Activated CD8-positive, alpha-beta T cell treated with anti-CD3 and anti-CD28 coated beads for 36 hours (primary cell): ENCODE measurements around the gene GNB1L. TPM values are rescaled to one million over a fixed set of nuclear protein-coding genes. Genes with fewer than 3 reads are reported as not detected.

Experiments
- ATAC-seq: fragments of 200-7000 bp; cut with Tn5 transposase; one replicate; pipeline ENCODE4 v1.10.0; 2021; ENCODE audit warnings: mild to moderate bottlenecking, moderate library complexity
- CTCF ChIA-PET: fragments of 350-600 bp; sonication (Branson Sonifier 250); formaldehyde crosslinking; loops from one replicate; lab custom pipeline; 2021; ENCODE audit warnings: antibody characterized with exemption; lab: Charles Lee
- POLR2A ChIA-PET: fragments of 350-600 bp; sonication (Branson Sonifier 250); formaldehyde crosslinking; loops from one replicate; lab custom pipeline; 2021; ENCODE audit warnings: antibody characterized with exemption; lab: Charles Lee
- DNase-seq: peaks from one replicate; pipeline ENCODE4 v3.0.0-alpha.2; 2020
- H3K27ac Mint-ChIP-seq: one replicate; pipeline ENCODE4 v1.8.0; 2021; ENCODE audit warnings: mild to moderate bottlenecking, mixed read lengths
- H3K27me3 Mint-ChIP-seq: one replicate; pipeline ENCODE4 v1.8.0; 2021; ENCODE audit warnings: mixed read lengths
- H3K36me3 Mint-ChIP-seq: one replicate; pipeline ENCODE4 v1.8.0; 2021; ENCODE audit warnings: low read depth, mixed read lengths
- H3K4me1 Mint-ChIP-seq: one replicate; pipeline ENCODE4 v1.8.0; 2021; ENCODE audit warnings: low read depth, mixed read lengths
- H3K4me3 Mint-ChIP-seq: one replicate; pipeline ENCODE4 v1.8.0; 2021; ENCODE audit warnings: mild to moderate bottlenecking, moderate library complexity, mixed read lengths
- H3K9me3 Mint-ChIP-seq: one replicate; pipeline ENCODE4 v1.8.0; 2021; ENCODE audit warnings: mixed read lengths
- intact Hi-C: fragments of 100-400 bp; cut with micrococcal nuclease; formaldehyde crosslinking; loops from one replicate; pipeline ENCODE4 v1.10.0; 2022
- total RNA-seq, 2 experiments: library from RNA; stranded (reverse); gene quantifications; one replicate each; pipeline ENCODE4 v1.2.3, GENCODE V29; 2021
- TF ChIP-seq, protein P1 (sequence below): fragments of 200-600 bp; IDR thresholded peaks from one replicate; pipeline ENCODE4 v1.8.0; 2022; ENCODE audit warnings: antibody characterized with exemption, mild to moderate bottlenecking

GNB1L gene
- total RNA-seq, 2 experiments from 2014 or later: 16.2 to 17.4 TPM

GRCh38 chr22:19818324-19819207 is 36.1 kb downstream of the GNB1L start:
- Mint-ChIP-seq H3K27ac (no peak overlapping the region), H3K9me3 (no peaks in the 10 kb centered on the region), H3K4me1 (no peaks in the 10 kb centered on the region), H3K4me3 (no peak overlapping the region), H3K36me3 (no peaks in the 10 kb centered on the region), H3K27me3 (no peaks in the 10 kb centered on the region)
- intact Hi-C loops: no loop called here
- ATAC-seq (no peak), DNase-seq (no peak)
- TF ChIP-seq, protein P1, sequence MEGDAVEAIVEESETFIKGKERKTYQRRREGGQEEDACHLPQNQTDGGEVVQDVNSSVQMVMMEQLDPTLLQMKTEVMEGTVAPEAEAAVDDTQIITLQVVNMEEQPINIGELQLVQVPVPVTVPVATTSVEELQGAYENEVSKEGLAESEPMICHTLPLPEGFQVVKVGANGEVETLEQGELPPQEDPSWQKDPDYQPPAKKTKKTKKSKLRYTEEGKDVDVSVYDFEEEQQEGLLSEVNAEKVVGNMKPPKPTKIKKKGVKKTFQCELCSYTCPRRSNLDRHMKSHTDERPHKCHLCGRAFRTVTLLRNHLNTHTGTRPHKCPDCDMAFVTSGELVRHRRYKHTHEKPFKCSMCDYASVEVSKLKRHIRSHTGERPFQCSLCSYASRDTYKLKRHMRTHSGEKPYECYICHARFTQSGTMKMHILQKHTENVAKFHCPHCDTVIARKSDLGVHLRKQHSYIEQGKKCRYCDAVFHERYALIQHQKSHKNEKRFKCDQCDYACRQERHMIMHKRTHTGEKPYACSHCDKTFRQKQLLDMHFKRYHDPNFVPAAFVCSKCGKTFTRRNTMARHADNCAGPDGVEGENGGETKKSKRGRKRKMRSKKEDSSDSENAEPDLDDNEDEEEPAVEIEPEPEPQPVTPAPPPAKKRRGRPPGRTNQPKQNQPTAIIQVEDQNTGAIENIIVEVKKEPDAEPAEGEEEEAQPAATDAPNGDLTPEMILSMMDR: no peak
- ChIA-PET CTCF (no interaction called here), POLR2A (no interaction called here)

DNA sequence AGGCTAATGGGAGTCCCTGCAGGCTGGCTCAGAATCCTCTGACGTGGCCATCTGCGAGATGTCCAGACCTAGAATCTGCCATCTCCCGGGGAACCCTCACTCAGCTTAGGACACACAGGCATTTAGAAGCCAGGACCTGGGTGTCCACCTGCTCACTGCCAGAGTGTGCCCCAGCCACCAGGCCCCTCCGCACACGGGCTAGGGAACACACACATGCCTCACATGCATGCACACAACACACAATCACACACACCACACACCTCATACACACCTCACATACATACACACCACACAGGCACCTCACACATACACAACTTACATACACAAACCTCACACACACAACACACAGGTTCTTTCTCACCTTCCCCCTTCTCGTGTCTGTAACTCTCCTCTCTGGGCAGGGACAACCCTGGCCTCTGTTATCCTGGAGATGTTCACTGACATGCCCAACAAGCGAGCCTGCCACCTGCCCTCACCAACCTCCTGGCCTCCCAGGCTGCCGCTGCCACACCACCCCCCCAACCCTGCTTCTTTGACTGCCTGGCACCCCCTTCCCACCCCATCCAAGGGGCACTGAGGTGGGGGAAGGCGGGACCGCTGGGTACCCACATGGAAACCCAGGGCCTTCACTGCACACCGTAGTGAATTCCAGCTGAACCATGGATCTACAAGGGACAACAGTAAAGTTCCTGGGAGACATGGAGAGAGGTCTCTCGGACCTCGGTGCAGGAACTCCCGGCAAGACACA is 38.1 kb downstream of the GNB1L start:
- CTCF ChIA-PET: no interaction called here
- intact Hi-C loops: no loop called here
- ATAC-seq (no peak), DNase-seq (no peak)
- Mint-ChIP-seq H3K9me3 (no peaks in the 10 kb centered on the region), H3K4me1 (no peaks in the 10 kb centered on the region), H3K36me3 (no peaks in the 10 kb centered on the region), H3K27me3 (no peaks in the 10 kb centered on the region), H3K4me3 (no peak overlapping the region), H3K27ac (no peak overlapping the region)
- TF ChIP-seq, protein P1: no peak
- POLR2A ChIA-PET: no interaction called here

DNA sequence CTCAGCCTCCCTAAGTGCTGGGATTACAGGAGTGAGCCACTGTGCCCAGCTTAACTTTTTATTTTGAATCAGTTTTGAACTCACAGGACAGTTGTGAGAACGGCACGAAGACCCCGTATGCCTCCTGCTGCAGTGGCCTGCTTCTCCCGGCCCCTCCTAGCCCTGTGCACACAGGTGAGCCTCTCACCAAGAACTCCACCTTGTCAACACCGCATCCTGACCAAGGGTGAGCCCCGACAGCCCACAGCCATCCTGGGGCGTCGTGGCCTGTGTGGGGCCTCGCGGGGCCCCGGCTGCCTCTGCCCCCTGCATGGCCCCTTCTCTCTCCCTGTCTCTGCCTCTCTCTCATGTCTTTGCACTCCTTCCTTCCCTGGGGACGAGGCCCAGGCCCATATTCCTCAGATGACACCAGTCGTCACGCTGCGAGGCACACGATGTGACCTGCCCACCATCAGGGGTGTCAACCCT is 38.8 kb downstream of the GNB1L start:
- Mint-ChIP-seq H3K27ac (no peak overlapping the region), H3K9me3 (no peaks in the 10 kb centered on the region), H3K4me1 (no peaks in the 10 kb centered on the region), H3K36me3 (no peaks in the 10 kb centered on the region), H3K4me3 (no peak overlapping the region), H3K27me3 (no peaks in the 10 kb centered on the region)
- ChIA-PET POLR2A (no interaction called here), CTCF (no interaction called here)
- no peak for ATAC-seq
- no peak for DNase-seq
- intact Hi-C loops: no loop called here
- TF ChIP-seq, protein P1: no peak

- Mint-ChIP-seq H3K4me1 (no peaks in the 10 kb centered on the region), H3K9me3 (no peaks in the 10 kb centered on the region), H3K4me3 (no peak overlapping the region), H3K27me3 (no peaks in the 10 kb centered on the region), H3K27ac (no peak overlapping the region), H3K36me3 (no peaks in the 10 kb centered on the region)
- TF ChIP-seq, protein P1: no peak
- intact Hi-C loops: no loop called here
- POLR2A ChIA-PET: no interaction called here
- CTCF ChIA-PET: interaction anchor here (1.2 to 1.5 kb wide), 2 partner anchors 85 to 95 kb away, joined by 3 to 4 read pairs; no protein-coding TSS in a partner anchor
- DNase-seq: no peak
- ATAC-seq: no peak
These were observed 39.4 kb downstream of the GNB1L start for GRCh38 chr22:19815093-19815822.
